Peyer's patch (tissue), 4 donors: Measurements from ENCODE around the gene NCOA7. TPM values are rescaled to one million over a fixed set of nuclear protein-coding genes. Genes with fewer than 3 reads are reported as not detected.
"Not testable (repeated sequence)": the region's sequence is repeated elsewhere in the genome, so short reads cannot be mapped to it uniquely, and the experiment has no call there.

Experiments used
- DNase-seq, 3 donors: peaks; one replicate each; pipeline ENCODE4 v3.0.0-alpha.2; 2017 to 2019
- H3K27ac ChIP-seq, 4 donors: fragments of 200-600 bp; sonication (generic); one replicate each; pipeline ENCODE4 v1.5.1; 2016 to 2019
- H3K27me3 ChIP-seq, 2 donors: fragments of 200-600 bp; sonication (generic); one replicate each; pipeline ENCODE4 v1.5.1; 2019
- H3K36me3 ChIP-seq, 3 donors: fragments of 200-600 bp; sonication (generic); one replicate each; pipeline ENCODE4 v1.5.1; 2016 to 2019
- H3K4me1 ChIP-seq, 4 donors: fragments of 200-600 bp; sonication (generic); one replicate each; pipeline ENCODE4 v1.5.1; 2016 to 2019
- H3K4me3 ChIP-seq, 4 donors: fragments of 200-600 bp; sonication (generic); 1 replicate in 3 of 4; 2 replicates in 1 of 4; pipeline ENCODE4 v1.5.1; 2016 to 2019; ENCODE audit warnings: mild to moderate bottlenecking in 1 of 4
- H3K9me3 ChIP-seq, 4 donors: fragments of 200-600 bp; sonication (generic); one replicate each; pipeline ENCODE4 v1.5.1; 2016 to 2019; ENCODE audit warnings: mild to moderate bottlenecking in 1 of 4
- POLR2A ChIP-seq, 2 donors: fragments of 450-650 bp; IDR thresholded peaks; one replicate each; pipeline ENCODE4 v1.5.1; 2017; ENCODE audit warnings: antibody characterized with exemption in 2 of 2, mild to moderate bottlenecking in 2 of 2, moderate library complexity in 2 of 2
- small RNA-seq, 2 donors: library from RNA; depleted of rRNA; stranded (forward); fragments of <200 nt; gene quantifications; one replicate each; pipeline ENCODE3, GENCODE V24; 2016
- total RNA-seq, 4 donors: library from RNA; depleted of rRNA; stranded (reverse); fragments of >200 nt; gene quantifications; one replicate each; pipeline ENCODE4 v1.1.0, GENCODE V29; 2016
- TF ChIP-seq, protein P1 (sequence below), 6 experiments: fragments of 450-650 bp in 4 of 6; fragments of 200-600 bp in 2 of 6; sonication (generic) in 1 of 6; IDR thresholded peaks; one replicate each; pipeline ENCODE4 v1.5.1; 2017 to 2019; ENCODE audit warnings: antibody characterized with exemption in 6 of 6, mild to moderate bottlenecking in 3 of 6, moderate library complexity in 1 of 6

The NCOA7 gene
- total RNA-seq, 4 donors from 2014 or later, result 15.4 to 80.9 (median 27.7) TPM

DNA sequence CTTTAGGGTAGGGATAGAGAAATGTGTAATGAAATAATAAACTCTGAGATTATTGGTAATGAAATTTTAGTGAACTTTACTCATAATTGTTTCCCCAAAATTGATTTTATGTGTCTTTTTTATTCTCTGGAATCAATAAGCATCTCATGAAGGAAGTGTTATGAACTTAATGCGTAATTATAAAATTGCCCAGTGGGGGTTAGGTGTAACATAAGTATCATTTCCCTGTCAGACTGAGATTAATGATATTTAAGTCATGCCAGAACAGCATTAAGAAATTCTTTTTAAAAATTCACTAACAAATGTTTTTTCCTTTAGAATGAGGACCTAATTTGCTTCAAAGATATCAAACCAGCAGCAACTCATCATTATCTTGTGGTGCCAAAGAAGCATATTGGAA lies 175.8 kb downstream of the NCOA7 start:
- H3K9me3 ChIP-seq, result no peaks in the 10 kb centered on the region
- peaks cover 0 to 23% (median 0%) of the 10 kb centered on the region in 3 donors for H3K36me3 ChIP-seq
- H3K27ac ChIP-seq, result no peak overlapping the region
- no peak for TF ChIP-seq POLR2A (IDR thresholded peaks at IDR 0.05)
- TF ChIP-seq, protein P1, sequence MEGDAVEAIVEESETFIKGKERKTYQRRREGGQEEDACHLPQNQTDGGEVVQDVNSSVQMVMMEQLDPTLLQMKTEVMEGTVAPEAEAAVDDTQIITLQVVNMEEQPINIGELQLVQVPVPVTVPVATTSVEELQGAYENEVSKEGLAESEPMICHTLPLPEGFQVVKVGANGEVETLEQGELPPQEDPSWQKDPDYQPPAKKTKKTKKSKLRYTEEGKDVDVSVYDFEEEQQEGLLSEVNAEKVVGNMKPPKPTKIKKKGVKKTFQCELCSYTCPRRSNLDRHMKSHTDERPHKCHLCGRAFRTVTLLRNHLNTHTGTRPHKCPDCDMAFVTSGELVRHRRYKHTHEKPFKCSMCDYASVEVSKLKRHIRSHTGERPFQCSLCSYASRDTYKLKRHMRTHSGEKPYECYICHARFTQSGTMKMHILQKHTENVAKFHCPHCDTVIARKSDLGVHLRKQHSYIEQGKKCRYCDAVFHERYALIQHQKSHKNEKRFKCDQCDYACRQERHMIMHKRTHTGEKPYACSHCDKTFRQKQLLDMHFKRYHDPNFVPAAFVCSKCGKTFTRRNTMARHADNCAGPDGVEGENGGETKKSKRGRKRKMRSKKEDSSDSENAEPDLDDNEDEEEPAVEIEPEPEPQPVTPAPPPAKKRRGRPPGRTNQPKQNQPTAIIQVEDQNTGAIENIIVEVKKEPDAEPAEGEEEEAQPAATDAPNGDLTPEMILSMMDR (IDR thresholded peaks at IDR 0.05), result no peak
- H3K27me3 ChIP-seq, result no peaks in the 10 kb centered on the region
- H3K4me1 ChIP-seq, result no peaks in the 10 kb centered on the region
- no peak for DNase-seq
- no peak overlapping the region for H3K4me3 ChIP-seq

DNA sequence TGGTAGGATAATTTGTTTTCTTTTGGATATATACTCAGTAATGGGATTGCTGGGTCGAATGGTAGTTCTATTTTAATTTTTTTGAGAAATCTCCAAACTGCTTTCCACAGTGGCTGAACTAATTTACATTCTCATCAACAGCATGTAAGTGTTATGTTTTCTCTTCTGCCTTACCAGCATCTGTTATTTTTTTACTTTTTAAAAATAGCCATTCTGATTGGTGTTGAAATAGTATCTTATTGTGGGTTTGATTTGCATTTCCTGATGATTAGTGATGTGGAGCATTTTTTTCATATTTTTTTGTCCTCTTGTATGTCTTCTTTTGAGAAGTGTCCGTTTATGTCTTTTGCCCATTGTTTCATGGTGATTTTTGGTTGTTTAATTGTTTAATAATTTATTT lies 177.7 kb downstream of the NCOA7 start:
- TF ChIP-seq POLR2A (IDR thresholded peaks at IDR 0.05), result no peak
- TF ChIP-seq, protein P1 (IDR thresholded peaks at IDR 0.05), result no peak
- H3K4me1 ChIP-seq, result no peaks in the 10 kb centered on the region

DNA sequence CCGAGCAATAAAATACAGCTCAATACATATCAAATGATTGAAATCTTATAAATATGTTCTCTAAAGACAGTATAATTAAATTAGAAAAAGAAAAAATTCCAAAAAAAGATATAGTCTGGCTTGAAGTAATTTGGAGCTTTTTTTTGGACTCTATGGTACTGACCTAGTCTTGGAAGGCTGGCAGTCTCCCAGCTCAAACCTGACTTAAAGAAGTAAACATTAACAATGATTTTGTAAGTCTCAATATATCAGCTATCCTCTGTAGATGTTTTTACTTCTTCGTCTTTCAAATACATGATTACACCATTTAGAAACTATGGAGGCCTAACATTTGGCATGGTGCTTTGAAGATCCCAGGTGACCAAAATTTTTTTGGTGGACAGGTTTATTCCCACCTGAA lies 180.0 kb downstream of the NCOA7 start:
- Histone ChIP-seq H3K4me1 (no peaks in the 10 kb centered on the region), H3K9me3 (no peaks in the 10 kb centered on the region), H3K27me3 (no peaks in the 10 kb centered on the region), H3K27ac (no peak overlapping the region), H3K36me3 (peaks cover 0 to 44% (median 0%) of the 10 kb centered on the region in 3 donors), H3K4me3 (no peak overlapping the region)
- no peak for TF ChIP-seq POLR2A (IDR thresholded peaks at IDR 0.05)
- TF ChIP-seq, protein P1 (IDR thresholded peaks at IDR 0.05), result no peak
- DNase-seq, result no peak

More for the DNA sequence above, 177.7 kb downstream of the NCOA7 start:
- H3K4me3 ChIP-seq, result no peak overlapping the region
- H3K27me3 ChIP-seq, result no peaks in the 10 kb centered on the region
- peaks cover 0 to 28% (median 0%) of the 10 kb centered on the region in 3 donors for H3K36me3 ChIP-seq
- H3K9me3 ChIP-seq, result no peaks in the 10 kb centered on the region
- DNase-seq, result no peak
- no peak overlapping the region for H3K27ac ChIP-seq

DNA sequence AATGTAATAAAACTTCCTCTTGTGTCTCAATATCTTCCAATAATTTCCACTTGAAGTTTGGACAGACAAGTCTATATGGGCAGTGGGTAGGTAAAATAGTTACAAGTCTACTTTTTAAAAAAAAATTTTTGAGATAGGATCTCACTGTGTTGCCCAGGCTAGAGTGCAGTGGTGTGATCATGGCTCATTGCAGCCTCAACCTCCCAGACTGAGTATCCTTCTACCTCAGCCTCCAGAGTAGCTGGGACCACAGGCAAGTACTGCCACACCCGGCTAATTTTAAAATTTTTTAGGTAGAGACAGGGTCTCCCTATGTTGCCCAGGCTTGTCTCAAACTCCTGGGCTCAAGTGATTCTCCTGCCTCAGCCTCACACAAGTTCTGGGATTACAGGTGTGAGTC lies 181.7 kb downstream of the NCOA7 start:
- not testable (repeated sequence) for H3K27ac ChIP-seq, H3K4me1 ChIP-seq, H3K9me3 ChIP-seq, DNase-seq, H3K4me3 ChIP-seq, H3K27me3 ChIP-seq
- peaks cover 0 to 44% (median 0%) of the 10 kb centered on the region in 3 donors for H3K36me3 ChIP-seq

DNA sequence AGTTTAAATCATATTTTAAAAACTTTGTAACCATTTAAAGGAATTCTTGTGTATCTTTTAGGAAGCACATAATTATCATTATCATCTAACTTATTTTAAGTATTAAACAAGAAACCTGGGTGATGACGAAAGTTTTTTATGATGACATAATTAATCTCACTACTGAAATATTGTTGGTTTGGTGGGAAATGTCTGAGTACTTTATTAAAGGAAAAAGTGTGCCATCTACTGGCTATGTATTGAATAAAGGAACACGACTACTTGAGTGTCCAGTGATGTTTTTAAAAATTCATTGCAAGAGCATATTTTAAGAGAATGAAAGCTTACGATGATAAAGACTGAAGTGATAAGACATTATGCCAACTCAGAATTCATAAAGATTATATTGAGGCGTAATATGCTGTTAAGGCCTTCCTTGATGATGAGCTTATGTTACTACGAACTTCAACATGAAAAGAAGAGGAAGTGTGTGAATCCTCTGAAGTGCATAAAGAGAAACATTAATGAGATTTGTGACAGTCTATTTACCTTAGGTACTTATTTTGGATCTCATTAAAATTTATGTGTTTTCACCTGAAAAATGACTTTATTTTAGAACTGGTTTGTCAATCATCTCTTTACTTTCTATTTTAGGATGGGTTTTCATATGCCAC lies 183.6 kb downstream of the NCOA7 start:
- H3K36me3 ChIP-seq, result peaks cover 0 to 31% (median 0%) of the 10 kb centered on the region in 3 donors
- TF ChIP-seq, protein P1 (IDR thresholded peaks at IDR 0.05), result peak in 5 of 6 experiments; percentile 53 to 70 (median 62)
- TF ChIP-seq POLR2A (IDR thresholded peaks at IDR 0.05), result no peak
- no peak overlapping the region for H3K4me3 ChIP-seq
- H3K4me1 ChIP-seq, result no peaks in the 10 kb centered on the region
- no peaks in the 10 kb centered on the region for H3K27me3 ChIP-seq
- H3K27ac ChIP-seq, result no peak overlapping the region
- no peaks in the 10 kb centered on the region for H3K9me3 ChIP-seq
- DNase-seq, result no peak

DNA sequence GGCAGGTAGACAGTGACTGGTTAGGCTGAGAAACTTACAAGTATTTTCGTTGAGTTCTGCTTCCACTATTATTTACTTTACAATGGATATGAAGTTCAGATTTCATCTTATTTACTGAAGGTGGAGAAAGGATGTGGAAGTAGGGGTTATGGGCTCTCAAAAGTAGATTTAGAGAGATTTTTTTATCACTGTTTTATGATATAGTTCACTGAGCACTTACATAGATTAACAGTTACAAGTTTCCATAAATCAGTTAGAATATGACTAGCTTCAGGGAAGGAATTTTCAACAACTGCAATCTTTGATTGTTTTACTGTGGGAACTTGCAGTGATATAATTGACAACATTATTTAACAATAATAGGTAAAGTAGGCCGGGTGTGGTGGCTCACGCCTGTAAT lies 188.3 kb downstream of the NCOA7 start:
- no peaks in the 10 kb centered on the region for H3K9me3 ChIP-seq
- no peaks in the 10 kb centered on the region for H3K4me1 ChIP-seq
- no peaks in the 10 kb centered on the region for H3K27me3 ChIP-seq
- no peak for TF ChIP-seq POLR2A (IDR thresholded peaks at IDR 0.05)
- TF ChIP-seq, protein P1 (IDR thresholded peaks at IDR 0.05), result no peak
- peaks cover 0 to 20% (median 0%) of the 10 kb centered on the region in 3 donors for H3K36me3 ChIP-seq
- no peak overlapping the region for H3K27ac ChIP-seq
- no peak for DNase-seq
- H3K4me3 ChIP-seq, result no peak overlapping the region

Small RNA genes within 50 kb of the gene (small RNA-seq; reads per million reads assigned to genes)
- 0 reads per million in 2 donors for gene RNA5SP216

Other genes with a start within 250 kb of the NCOA7 start
- gene HEY2, start 41.3 kb upstream of the NCOA7 start, total RNA-seq, result 1 to 10 TPM in 1 of 4 donors, under 1 TPM in 2, not detected in 1; 0.35 to 2.0 (median 0.40) TPM
- gene HINT3, start 165.8 kb downstream of the NCOA7 start, total RNA-seq, result 10 to 100 TPM in 3 of 4 donors, 1 to 10 TPM in 1; 9.9 to 18.2 (median 11.5) TPM
- gene TRMT11, start 195.6 kb downstream of the NCOA7 start, total RNA-seq, result 10 to 100 TPM; 36.6 to 60.2 (median 51.2) TPM